ENCODE results near the gene DUSP3.

The DUSP3 gene

DNA sequence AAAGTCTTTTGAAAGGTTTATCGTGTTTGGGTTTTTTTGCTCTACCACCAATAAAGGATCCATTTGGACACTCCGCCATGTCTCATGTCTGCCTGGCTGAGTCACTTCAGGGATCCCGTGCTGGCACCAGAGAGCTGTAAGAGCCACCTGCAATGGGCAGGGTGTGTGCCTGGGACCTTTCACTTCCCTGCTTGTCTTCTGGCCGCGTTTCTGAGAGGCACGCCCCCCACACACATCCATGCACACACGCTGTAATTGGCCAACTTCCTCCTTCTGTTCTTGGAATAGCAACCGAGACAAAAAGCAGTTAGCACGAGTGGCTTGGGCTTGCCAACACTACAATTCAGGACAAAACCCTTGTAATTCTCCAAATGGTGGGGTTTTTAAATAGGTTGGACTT, 10.4 kb downstream of the DUSP3 start:
- no peak for DNase-seq

DNA sequence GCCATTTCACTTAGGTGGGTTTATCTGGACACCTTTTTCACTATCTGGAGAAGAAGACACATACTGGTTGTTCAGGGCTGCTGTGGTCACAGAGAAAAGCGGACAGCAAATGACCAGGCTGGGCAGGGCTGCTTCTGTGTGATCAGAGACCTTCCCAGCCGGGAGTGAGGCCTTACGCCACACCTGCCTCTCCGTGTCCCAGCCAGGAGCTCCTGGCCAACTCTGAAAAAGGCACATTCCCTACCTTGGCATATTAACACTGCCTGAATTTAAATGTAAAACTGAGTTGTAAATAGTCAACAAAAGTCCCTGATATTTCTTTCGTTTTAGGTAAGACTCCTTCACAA, 11.1 kb downstream of the DUSP3 start:
- DNase-seq = no peak

DNA sequence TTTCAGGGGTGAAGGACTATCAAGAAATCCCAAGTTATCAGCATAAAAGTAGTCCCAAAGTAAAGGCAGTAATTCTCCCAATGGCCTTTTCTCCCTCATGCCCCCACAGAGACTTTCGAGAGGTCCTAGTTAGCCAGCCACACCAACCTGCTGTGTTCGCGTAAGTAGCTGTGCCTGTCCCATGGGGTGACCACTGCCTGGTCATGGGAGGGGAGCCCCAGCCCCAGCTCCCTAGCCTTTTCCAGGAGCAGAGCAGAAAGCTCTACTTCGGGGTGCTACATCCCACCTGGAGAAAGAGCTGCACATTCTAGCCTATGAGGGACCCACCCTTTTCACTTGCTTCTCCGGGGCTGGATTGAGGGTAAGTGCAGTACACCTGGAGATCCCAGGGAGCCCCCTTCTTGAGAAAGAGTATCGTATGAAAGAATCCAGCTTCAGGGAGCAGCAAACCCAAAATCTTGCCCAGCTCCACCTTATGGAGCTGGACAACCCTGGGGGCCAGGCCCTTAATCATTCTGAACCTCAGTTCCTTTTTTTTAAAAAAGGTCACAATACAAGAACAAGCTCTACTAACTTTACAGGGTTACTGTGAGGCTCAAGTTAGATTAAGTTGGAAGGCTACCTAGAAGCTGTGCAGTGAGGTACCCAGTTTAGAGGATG, 11.6 kb downstream of the DUSP3 start:
- no peak for DNase-seq

GRCh38 chr17:43766413-43767052, 12.2 kb downstream of the DUSP3 start:
- DNase-seq = peak; percentile 31

GRCh38 chr17:43760254-43760852, 18.4 kb downstream of the DUSP3 start:
- DNase-seq = peak; percentile 88

GRCh38 chr17:43759836-43760235, 18.9 kb downstream of the DUSP3 start:
- DNase-seq = no peak

DNA sequence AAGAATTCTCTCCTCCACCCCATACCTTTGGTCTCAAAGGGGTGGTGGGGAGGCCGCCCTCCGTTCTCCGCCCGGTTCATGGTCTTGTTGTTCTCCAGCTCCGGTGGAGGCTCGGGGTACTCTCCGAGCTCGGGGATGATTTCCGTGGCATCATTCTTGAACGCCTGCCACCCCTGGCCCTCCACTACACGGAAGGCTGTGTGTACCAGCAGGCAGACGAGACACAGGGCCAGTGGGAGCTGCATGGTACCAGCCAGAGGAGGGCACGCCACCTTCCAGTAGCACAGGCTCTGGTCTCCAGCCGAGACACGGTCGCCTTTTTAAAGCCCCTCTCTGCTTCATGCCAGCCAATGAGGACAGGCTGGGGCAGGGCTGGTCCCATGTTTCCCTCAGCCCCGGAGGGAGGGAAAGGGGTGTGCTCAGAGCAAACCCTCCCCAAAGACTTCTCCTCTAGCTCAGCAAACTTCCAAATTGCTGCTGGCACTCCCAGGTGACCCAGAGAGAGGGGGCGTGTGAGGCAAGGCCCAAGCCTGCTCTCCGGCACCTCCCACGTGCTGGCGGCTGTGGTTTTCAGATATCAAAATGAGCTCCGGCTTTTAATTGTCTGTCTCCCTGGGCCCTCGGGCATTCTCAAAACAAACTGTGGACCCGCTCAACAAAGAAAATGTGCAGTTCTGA, 20.1 kb downstream of the DUSP3 start, which contains the start of gene SOST:
TSS of gene SOST (minus strand) at position 295 of the 678 bp plus-strand sequence. CDS start at position 245, 50 bp downstream.
- DNase-seq = no peak

- DNase-seq = no peak
These were observed 20.7 kb downstream of the DUSP3 start for GRCh38 chr17:43758086-43758485.

DNA sequence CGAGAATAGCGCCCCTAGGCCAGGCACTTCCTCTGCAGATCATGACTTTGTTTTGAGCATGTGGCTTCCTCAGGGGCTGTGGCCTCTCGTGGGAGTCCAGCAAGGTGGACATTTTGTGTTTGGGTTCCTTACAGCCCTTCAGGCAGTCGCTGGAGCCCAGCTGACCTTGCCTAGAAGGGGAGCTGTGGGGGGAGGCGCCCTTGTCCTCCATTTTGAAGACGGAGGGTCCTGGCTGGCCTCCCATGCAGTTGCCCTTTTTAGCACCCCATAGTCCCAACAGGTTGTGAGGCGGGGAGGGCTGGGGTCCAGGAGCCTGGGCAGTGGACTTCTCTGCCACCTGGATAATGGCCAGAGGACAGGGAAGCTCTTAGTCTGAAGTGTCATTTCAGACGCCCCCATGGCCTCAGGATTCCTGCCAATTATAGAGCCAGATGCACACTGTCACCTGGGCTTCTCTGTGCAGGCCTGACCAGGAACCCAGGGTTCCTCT, 21.6 kb downstream of the DUSP3 start:
- DNase-seq = no peak

DNA sequence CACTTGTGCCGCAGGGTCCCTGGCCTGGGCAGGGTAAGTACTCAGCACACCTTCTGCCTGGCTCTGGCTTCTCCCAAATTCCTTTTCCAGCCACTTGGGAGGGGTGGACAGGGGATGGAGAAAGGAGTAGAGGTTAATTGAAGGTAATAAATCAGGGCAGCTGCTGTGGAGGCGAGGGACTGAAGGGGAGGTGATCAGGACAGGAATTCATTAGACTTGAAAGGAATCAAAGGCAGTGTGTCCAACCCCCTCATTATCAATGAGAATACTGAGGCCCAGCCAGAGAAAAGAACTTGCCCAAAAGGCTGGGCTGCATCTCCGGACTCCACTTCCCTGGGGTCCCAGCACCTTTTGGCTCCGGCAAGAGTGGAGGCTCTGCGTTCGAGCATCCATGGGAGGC, 22.6 kb downstream of the DUSP3 start:
- no peak for DNase-seq

DNA sequence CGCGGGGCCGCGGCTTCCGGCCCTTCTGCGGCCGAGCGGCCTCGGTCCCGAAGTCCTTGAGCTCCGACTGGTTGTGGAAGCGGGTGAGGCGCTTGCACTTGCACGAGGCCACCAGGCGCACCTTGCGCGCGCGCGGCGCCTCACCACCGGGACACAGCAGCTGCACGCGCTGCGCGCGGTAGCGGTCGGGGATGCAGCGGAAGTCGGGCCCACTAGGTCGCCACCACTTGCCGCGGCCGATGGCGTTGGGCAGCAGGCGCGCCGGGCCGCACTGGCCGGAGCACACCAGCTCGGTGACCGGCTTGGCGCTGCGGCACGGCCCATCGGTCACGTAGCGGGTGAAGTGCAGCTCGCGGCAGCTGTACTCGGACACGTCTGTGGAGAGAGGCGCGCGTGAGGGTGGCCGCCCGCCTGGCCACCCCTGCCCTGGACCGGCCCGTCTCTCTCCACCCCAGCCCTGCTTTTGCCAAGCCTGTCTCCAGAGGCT, 23.3 kb downstream of the DUSP3 start:
- no peak for DNase-seq

- DNase-seq = no peak
These were observed 23.8 kb downstream of the DUSP3 start for GRCh38 chr17:43754947-43755346.

- no peak for DNase-seq
These were observed 25.2 kb downstream of the DUSP3 start for GRCh38 chr17:43753493-43754129.

DNA sequence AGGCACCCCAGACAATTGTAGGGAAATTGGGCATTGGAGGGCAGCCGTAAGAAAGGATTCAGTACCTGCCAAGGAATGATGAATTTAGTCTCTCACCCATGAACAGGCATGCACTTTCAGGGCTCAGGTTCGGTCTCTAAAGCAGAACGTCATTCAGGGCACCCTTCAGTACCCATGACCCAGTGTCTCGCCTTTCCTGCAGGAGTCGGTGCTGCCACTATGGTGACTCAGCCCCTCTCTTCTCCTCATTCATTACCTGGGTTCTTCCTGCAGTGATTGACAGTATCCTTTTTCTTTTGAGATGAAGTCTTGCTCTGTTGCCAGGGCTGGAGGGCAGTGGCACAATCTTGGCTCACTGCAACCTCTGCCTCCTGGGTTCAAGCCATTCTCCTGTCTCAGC, 28.6 kb downstream of the DUSP3 start:
- no peak for DNase-seq

DNA sequence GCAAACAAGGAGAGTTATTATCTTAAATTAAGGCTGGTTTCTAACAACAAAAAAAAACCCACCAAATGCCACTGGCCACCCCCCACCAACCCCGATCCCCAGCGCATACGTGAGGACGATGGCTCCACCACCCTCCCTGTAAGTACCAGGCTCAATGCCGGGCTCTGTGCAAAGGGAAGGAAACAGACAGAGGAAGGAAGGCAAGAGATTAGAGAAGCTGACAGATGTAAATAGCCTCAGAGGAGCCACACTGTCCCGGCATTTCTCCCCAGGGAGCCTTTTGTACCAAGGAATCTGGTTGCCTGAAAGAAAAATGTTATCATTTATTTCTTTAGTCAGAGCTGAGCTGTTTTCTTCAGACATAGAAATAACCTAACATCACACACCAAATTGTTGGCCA, 33.2 kb downstream of the DUSP3 start:
- DNase-seq = no peak

GRCh38 chr17:43741636-43742035, 37.1 kb downstream of the DUSP3 start:
- DNase-seq = no peak

- no peak for DNase-seq
These were observed 38.2 kb downstream of the DUSP3 start for GRCh38 chr17:43740541-43740940.

GRCh38 chr17:43737722-43738121, 41.1 kb downstream of the DUSP3 start:
- DNase-seq = no peak

DNA sequence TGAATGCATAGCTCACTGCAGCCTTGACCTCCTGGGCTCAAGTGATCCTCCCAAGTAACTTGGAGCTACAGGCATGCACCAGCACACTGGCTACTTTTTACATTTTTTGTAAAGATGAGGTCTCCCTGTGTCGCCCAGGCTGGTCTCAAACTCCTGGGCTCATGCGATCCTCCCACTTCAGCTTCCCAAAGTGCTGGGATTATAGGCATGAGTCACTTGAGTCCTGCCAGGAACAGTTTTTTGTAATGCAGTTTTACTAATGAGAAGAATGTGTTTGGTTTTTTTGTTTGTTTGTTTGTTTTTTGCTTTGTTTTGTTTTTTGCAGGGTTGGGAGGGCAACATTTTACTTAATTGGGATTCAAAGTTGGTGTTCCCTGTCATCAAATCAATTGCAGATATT, 42.4 kb downstream of the DUSP3 start:
- DNase-seq = no peak

DNA sequence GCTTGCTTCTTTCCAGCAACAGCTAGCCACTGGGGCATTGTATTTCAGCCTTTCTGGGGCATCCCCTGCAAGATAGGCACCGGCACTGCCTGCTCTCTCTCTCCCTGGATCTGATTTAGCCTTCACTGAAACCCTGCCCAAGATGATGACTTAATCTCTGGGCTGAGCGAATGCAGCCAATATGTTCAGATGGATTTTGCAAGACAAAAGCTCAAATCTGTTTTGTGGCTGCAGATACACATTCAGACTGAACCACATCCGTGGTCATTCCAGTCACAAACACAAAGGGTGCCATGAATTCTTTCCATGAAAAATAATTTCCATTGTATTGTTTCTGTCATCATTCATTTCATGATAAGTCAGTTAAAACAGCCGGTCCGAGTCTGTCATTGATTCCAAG, 44.4 kb downstream of the DUSP3 start:
- DNase-seq = no peak

DNA sequence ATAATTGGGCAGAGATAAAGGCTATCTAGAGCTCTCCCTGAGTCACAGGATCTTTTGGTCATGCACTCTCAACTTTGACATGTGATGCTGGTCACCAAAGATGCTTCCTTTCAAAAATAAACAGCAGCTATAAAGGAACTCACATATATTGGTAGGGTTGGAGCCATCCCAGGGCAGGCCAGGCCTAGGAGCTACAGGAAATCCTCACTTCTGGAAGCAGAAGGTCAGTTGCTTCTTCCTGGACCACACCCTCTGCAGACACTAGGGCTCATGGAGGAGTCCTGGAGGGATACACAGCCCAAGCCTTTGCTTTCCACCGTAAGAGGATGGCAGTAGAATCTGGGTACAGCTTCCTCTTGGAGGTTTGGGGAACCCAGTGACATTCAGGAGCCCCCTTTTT, 44.8 kb downstream of the DUSP3 start:
- DNase-seq = no peak

GRCh38 chr17:43732958-43733357, 45.8 kb downstream of the DUSP3 start:
- no peak for DNase-seq

GRCh38 chr17:43728081-43728480, 50.7 kb downstream of the DUSP3 start:
- no peak for DNase-seq
